GM12878 (cell line): ENCODE data around the gene C6orf52. TPM values are rescaled to one million over a fixed set of nuclear protein-coding genes. Genes with fewer than 3 reads are reported as not detected.

Source experiments
- ATAC-seq: fragments of 200-7000 bp; cut with Tn5 transposase; 3 replicates; pipeline ENCODE4 v1.9.1; 2020; ENCODE audit warnings: mild to moderate bottlenecking, moderate library complexity
- BruUV-seq: library from RNA; stranded (reverse); fragments of 400-500 nt; replicated peaks from 2 replicates; lab custom pipeline; 2021; lab: Mats Ljungman, UMichigan
- CTCF ChIA-PET: fragments of 300-600 bp; sonication (Branson Sonifier 250); formaldehyde crosslinking; extraction: SDS; loops from one replicate; lab custom pipeline; 2021; ENCODE audit warnings: inconsistent platforms; lab: Yijun Ruan, JAX
- POLR2A ChIA-PET: fragments of 350-600 bp; formaldehyde crosslinking; extraction: SDS; loops from one replicate; lab custom pipeline; 2021; ENCODE audit warnings: inconsistent platforms; lab: Charles Lee
- RAD21 ChIA-PET: fragments of 300-600 bp; sonication (Branson Sonifier 250); formaldehyde crosslinking; loops from one replicate; lab custom pipeline; 2023; ENCODE audit warnings: antibody characterized with exemption; ENCODE audit not compliant: unreplicated experiment; lab: Charles Lee
- SMC1A ChIA-PET: fragments of 300-600 bp; sonication (Branson Sonifier 250); formaldehyde crosslinking; loops from one replicate; lab custom pipeline; 2023; ENCODE audit not compliant: unreplicated experiment, uncharacterized antibody; lab: Charles Lee
- DNase-seq: peaks from one replicate; pipeline ENCODE4 v3.0.0-alpha.2; 2011; ENCODE audit warnings: low read depth, low spot score
- FAIRE-seq: peaks from 3 replicates; lab custom pipeline; 2011; peaks lifted over from hg19 to GRCh38; lab: Jason Lieb, UNC
- H2AFZ ChIP-seq: 2 replicates; pipeline ENCODE4 v1.6.0; 2011; ENCODE audit warnings: low read depth, low read length, control low read depth; ENCODE audit not compliant: control insufficient read depth
- H3K27ac ChIP-seq: 2 replicates; pipeline ENCODE4 v1.5.1; 2011; ENCODE audit warnings: control low read depth; ENCODE audit not compliant: control insufficient read depth, insufficient read depth
- H3K27me3 ChIP-seq, 2 experiments: replicated peaks in 1 of 2; 2 replicates each; pipeline versions ENCODE4 v1.6.0 to v1.6.1; 2011; ENCODE audit warnings: low read length in 1 of 2; ENCODE audit not compliant: control insufficient read depth in 2 of 2, insufficient read depth in 2 of 2
- H3K36me3 ChIP-seq, 2 experiments: 2 replicates each; pipeline ENCODE4 v1.5.1; 2011; ENCODE audit warnings: low read length in 1 of 2; ENCODE audit not compliant: control insufficient read depth in 2 of 2, insufficient read depth in 2 of 2
- H3K4me1 ChIP-seq: 2 replicates; pipeline ENCODE4 v1.6.1; 2011; ENCODE audit warnings: mild to moderate bottlenecking, low read length, moderate library complexity, mixed read lengths; ENCODE audit not compliant: control insufficient read depth, insufficient read depth
- H3K4me2 ChIP-seq: 2 replicates; pipeline ENCODE4 v1.6.0; 2011; ENCODE audit warnings: control low read depth; ENCODE audit not compliant: control insufficient read depth, insufficient read depth
- H3K4me3 ChIP-seq: fragments of 200-600 bp; sonication (generic); 2 replicates; pipeline ENCODE4 v1.5.1; 2016
- H3K79me2 ChIP-seq: 2 replicates; pipeline ENCODE4 v1.6.0; 2011; ENCODE audit warnings: low read length; ENCODE audit not compliant: control insufficient read depth, insufficient read depth
- H3K9ac ChIP-seq: 2 replicates; pipeline ENCODE4 v1.8.0; 2011; ENCODE audit warnings: low read length, control low read depth, mixed read lengths; ENCODE audit not compliant: control insufficient read depth, insufficient read depth
- H3K9me3 ChIP-seq: replicated peaks from 3 replicates; pipeline ENCODE4 v1.5.1; 2011; ENCODE audit warnings: mild to moderate bottlenecking, low read length; ENCODE audit not compliant: control insufficient read depth, insufficient read depth
- H4K20me1 ChIP-seq: 2 replicates; pipeline ENCODE4 v1.6.0; 2011; ENCODE audit not compliant: control insufficient read depth, insufficient read depth
- BRCA1 ChIP-seq: IDR thresholded peaks from 2 replicates; pipeline ENCODE4 v1.6.1; 2011; ENCODE audit warnings: low read depth, low read length, improper control_type of control experiment
- E4F1 ChIP-seq: fragments of 450-650 bp; IDR thresholded peaks from 2 replicates; pipeline ENCODE4 v1.6.1; 2018; ENCODE audit warnings: borderline replicate concordance, mild to moderate bottlenecking; ENCODE audit not compliant: partially characterized antibody
- JUND ChIP-seq: IDR thresholded peaks from 2 replicates; pipeline ENCODE4 v1.6.1; 2012; ENCODE audit warnings: low read depth, mild to moderate bottlenecking, low read length, improper control_type of control experiment, moderate library complexity
- SREBF1 ChIP-seq: IDR thresholded peaks from 2 replicates; pipeline ENCODE4 v1.6.1; 2012; ENCODE audit warnings: mild to moderate bottlenecking, low read length
- TARDBP ChIP-seq: IDR thresholded peaks from 2 replicates; pipeline ENCODE4 v1.6.1; 2016; ENCODE audit warnings: borderline replicate concordance
- ZNF384 ChIP-seq: IDR thresholded peaks from 2 replicates; pipeline ENCODE4 v1.6.1; 2012; ENCODE audit warnings: low read depth, mild to moderate bottlenecking, low read length, improper control_type of control experiment, borderline replicate concordance
- WGBS: methylation state at CpG from one replicate; pipeline ENCODE4 v1.1.6; 2016; ENCODE audit warnings: low lambda C conversion rate; ENCODE audit not compliant: insufficient replicate concordance, insufficient coverage; ENCODE audit errors: missing lambda C conversion rate; 5-methylcytosine and 5-hydroxymethylcytosine counted together
- in situ Hi-C: fragments of 300-500 bp; cut with MboI; formaldehyde crosslinking; loops from 9 replicates; pipeline ENCODE4 v1.14.3; 2018; ENCODE audit warnings: mixed read lengths
- intact Hi-C: fragments of 100-400 bp; cut with micrococcal nuclease; formaldehyde crosslinking; loops from one replicate; pipeline ENCODE4 v1.14.2; 2022; ENCODE audit not compliant: unreplicated experiment
- polyA plus RNA-seq, 11 experiments: library from polyadenylated mRNA; depleted of rRNA in 4 of 11; unstranded in 6 of 11; stranded (reverse) in 5 of 11; fragments of >200 nt; fragmentation: Nextera tagmentation in 4 of 11; fragmentation: Illumina TruSeq in 1 of 11; extraction: Ambion mirVana in 4 of 11; extraction: Trizol in 1 of 11; gene quantifications; 1 replicate in 1 of 11; 2 replicates in 10 of 11; pipeline versions ENCODE4 v1.2.1 to v1.2.3, GENCODE V29; 2011 to 2016; ENCODE audit warnings: inconsistent platforms in 2 of 11, missing spikeins in 2 of 11, low read depth in 1 of 11
- total RNA-seq, 4 experiments: library from RNA; depleted of rRNA in 3 of 4; stranded (reverse); fragments of >200 nt in 3 of 4; fragmentation: Illumina TruSeq in 1 of 4; extraction: Trizol in 1 of 4; gene quantifications; 2 replicates each; pipeline versions ENCODE4 v1.2.1 to v1.2.3, GENCODE V29; 2013 to 2021

Gene C6orf52
- total and polyA plus RNA-seq, 10 of the 15 experiments (the other 5 are each of a cell fraction or from before 2014, with no cell fraction given): 2.7 to 15.1 (median 4.9) TPM

GRCh38 chr6:10685092-10685915 lies 9.1 kb downstream of the C6orf52 start:
- intact Hi-C loops: no loop called here
- no peak for FAIRE-seq
- CTCF ChIA-PET: no interaction called here

More at GRCh38 chr6:10685092-10685915, 9.1 kb downstream of the C6orf52 start:
- Histone ChIP-seq H3K27me3 (no peaks in the 10 kb centered on the region), H2AFZ (no peak overlapping the region), H4K20me1 (no peaks in the 10 kb centered on the region), H3K4me3 (no peak overlapping the region), H3K27ac (no peak overlapping the region), H3K9me3 (no peaks in the 10 kb centered on the region), H3K4me2 (no peak overlapping the region; the same call in 1 of the 2 replicates), H3K36me3 (no peaks in the 10 kb centered on the region), H3K79me2 (no peaks in the 10 kb centered on the region), H3K9ac (no peak overlapping the region), H3K4me1 (no peaks in the 10 kb centered on the region)
- in situ Hi-C loops: no loop called here
- 34% methylated on average over 3 of the region's 3 CpGs for WGBS
- no peak for ATAC-seq
- ChIA-PET RAD21 (interaction anchor here (1.2 kb wide), 1 partner anchor 25 kb away, joined by 4 read pairs; no protein-coding TSS in a partner anchor), POLR2A (no interaction called here), SMC1A (interaction anchor here (1.9 kb wide), 1 partner anchor 10 kb away, joined by 6 read pairs; the partner anchor contains the start of genes C6orf52 and PAK1IP1)
- BruUV-seq: no TSS peak
- no peak for DNase-seq
- peak; percentile 69; the same call in 1 of the 2 replicates for TF ChIP-seq ZNF384
- no peak for TF ChIP-seq E4F1
- TF ChIP-seq SREBF1: no peak
- TF ChIP-seq TARDBP: no peak
- no peak for TF ChIP-seq BRCA1
- TF ChIP-seq JUND: no peak
